GM18498 (cell line): ENCODE measurements around the gene XAGE1A.
"Not testable (repeated sequence)": the region's sequence is repeated elsewhere in the genome, so short reads cannot be mapped to it uniquely, and the experiment has no call there.

ENCODE experiments used
- ATAC-seq: cut with Tn5 transposase; IDR thresholded peaks from one replicate; pipeline ENCODE4 v1.9.1; 2021; ENCODE audit warnings: mild to moderate bottlenecking, moderate library complexity; ENCODE audit not compliant: unreplicated experiment

XAGE1A gene, protein sequence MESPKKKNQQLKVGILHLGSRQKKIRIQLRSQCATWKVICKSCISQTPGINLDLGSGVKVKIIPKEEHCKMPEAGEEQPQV

DNA sequence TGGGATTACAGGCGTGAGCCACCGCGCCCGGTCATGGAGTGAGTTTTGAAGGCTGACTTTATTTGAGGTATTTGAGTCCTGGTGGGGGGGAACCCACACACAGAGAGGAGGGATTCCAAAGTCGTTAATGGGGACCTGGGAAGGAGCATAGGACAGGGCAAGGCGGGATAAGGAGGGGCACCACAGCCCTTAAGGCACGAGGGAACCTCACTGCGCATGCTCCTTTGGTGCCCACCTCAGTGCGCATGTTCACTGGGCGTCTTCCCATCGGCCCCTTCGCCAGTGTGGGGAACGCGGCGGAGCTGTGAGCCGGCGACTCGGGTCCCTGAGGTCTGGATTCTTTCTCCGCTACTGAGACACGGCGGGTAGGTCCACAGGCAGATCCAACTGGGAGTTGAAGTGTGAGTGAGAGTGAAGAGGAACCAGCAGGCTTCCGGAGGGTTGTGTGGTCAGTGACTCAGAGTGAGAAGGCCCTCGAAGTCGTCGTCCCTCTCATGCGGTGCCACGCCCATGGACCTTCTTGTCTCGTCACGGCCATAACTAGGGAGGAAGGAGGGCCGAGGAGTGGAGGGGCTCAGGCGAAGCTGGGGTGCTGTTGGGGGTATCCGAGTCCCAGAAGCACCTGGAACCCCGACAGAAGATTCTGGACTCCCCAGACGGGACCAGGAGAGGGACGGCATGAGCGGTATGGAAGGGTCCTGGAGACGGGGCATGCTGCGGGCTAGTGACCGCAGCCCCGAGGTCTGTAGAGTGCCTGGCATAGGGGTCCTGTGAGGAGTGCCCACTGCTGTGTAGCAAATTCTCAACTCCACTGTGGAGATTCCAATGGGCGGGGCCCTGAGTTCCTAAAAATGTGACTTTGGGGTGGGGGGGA lies at the start of gene XAGE1A:
TSS of gene XAGE1A (plus strand) at position 264 of the 874 bp plus-strand sequence. CDS start 1,554 bp downstream, outside the sequence.
- ATAC-seq, result not testable (repeated sequence)

- not testable (repeated sequence) for ATAC-seq
These were observed 43.6 kb upstream of the XAGE1A start for GRCh38 chrX:52452031-52452430.

DNA sequence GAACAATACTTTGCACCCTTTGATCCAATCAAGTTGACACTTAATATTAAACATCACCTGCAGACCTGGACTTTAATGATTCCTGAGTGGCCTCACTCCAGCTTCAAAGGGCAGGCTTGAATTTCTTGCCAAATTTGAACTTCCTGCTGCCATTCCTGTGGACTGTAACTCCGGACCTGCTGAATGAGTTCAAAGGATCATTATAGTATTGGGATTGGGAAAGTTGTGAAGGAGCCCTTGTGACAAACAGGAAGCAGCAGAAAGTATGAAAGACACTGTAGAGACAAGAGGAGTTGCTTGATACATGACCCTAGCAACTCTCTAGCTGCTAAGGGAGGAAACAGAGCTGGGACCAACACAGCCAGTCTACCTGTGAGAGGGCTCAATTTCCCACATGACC lies 24.3 kb upstream of the XAGE1A start:
- not testable (repeated sequence) for ATAC-seq

DNA sequence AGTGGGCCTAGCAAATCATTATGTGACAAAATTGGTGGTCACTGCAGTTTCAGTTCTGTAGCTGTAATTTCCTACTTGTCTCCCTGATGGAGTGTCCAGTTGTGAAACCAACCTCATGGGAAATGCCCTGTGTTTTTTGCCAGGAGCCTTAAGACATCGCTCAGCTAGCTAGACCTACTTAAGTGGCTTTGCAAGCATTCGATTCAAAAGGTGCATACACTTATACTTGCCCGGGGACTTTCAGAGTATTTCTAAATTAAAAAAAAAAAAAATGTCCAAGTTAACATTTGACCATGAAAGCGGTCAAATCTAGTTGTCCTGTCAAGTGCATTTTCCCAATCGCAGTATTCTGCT lies 788 bp downstream of the XAGE1A start:
- ATAC-seq, result not testable (repeated sequence)

DNA sequence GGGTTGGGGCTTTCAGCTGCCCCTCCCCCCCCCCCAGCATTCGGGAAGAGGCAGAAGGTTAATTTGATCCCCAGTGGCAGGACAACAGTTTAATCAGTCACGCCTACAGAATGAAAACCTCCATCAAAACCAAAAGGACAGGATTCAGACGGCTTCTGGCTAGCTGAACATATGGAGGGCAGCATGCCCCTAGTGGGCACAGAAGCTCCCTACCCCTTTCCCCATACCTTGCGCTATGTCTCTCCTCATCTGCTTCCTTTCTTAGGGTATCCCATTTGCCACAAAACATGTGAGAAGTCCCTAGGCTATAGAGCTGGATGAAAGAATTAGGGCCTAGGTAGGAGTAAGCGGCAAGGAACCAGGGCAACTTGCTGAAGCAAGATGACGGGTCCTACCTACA lies 5.8 kb downstream of the XAGE1A start:
- not testable (repeated sequence) for ATAC-seq

DNA sequence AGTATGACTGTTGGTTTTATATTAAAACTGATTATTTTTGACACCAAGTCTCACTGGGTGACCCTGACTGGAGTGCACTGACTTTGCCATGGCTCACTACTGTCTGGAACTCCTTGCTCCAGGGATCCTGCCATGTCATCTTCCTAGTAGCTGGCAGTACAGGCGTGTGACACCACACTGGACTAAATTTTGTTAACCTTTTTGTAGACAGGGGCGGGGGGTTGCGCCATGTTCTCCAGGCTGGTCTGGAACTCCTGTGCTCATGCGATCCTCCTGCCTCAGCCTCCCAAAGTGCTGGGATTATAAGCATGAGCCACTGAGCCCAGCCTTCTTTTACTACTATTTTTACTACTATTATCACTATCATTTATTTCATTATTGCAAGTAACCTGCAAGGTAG lies 8.9 kb downstream of the XAGE1A start:
- no peak for ATAC-seq

GRCh38 chrX:52507331-52507730 lies 11.7 kb downstream of the XAGE1A start:
- no peak for ATAC-seq

GRCh38 chrX:52509916-52510315 lies 14.3 kb downstream of the XAGE1A start:
- no peak for ATAC-seq

DNA sequence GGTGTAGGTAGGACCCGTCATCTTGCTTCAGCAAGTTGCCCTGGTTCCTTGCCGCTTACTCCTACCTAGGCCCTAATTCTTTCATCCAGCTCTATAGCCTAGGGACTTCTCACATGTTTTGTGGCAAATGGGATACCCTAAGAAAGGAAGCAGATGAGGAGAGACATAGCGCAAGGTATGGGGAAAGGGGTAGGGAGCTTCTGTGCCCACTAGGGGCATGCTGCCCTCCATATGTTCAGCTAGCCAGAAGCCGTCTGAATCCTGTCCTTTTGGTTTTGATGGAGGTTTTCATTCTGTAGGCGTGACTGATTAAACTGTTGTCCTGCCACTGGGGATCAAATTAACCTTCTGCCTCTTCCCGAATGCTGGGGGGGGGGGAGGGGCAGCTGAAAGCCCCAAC lies 15.5 kb downstream of the XAGE1A start:
- not testable (repeated sequence) for ATAC-seq

DNA sequence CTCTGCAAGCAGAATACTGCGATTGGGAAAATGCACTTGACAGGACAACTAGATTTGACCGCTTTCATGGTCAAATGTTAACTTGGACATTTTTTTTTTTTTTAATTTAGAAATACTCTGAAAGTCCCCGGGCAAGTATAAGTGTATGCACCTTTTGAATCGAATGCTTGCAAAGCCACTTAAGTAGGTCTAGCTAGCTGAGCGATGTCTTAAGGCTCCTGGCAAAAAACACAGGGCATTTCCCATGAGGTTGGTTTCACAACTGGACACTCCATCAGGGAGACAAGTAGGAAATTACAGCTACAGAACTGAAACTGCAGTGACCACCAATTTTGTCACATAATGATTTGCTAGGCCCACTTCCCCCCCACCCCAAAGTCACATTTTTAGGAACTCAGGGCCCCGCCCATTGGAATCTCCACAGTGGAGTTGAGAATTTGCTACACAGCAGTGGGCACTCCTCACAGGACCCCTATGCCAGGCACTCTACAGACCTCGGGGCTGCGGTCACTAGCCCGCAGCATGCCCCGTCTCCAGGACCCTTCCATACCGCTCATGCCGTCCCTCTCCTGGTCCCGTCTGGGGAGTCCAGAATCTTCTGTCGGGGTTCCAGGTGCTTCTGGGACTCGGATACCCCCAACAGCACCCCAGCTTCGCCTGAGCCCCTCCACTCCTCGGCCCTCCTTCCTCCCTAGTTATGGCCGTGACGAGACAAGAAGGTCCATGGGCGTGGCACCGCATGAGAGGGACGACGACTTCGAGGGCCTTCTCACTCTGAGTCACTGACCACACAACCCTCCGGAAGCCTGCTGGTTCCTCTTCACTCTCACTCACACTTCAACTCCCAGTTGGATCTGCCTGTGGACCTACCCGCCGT lies 20.7 kb downstream of the XAGE1A start:
- not testable (repeated sequence) for ATAC-seq

DNA sequence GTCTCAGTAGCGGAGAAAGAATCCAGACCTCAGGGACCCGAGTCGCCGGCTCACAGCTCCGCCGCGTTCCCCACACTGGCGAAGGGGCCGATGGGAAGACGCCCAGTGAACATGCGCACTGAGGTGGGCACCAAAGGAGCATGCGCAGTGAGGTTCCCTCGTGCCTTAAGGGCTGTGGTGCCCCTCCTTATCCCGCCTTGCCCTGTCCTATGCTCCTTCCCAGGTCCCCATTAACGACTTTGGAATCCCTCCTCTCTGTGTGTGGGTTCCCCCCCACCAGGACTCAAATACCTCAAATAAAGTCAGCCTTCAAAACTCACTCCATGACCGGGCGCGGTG lies 21.3 kb downstream of the XAGE1A start, which contains the start of gene XAGE1B:
TSS of gene XAGE1B (minus strand) at position 77 of the 339 bp plus-strand sequence. CDS start 1,536 bp downstream, outside the sequence.
- ATAC-seq, result not testable (repeated sequence)

GRCh38 chrX:52541051-52541450 lies 45.4 kb downstream of the XAGE1A start:
- ATAC-seq, result not testable (repeated sequence)

GRCh38 chrX:52542311-52542710 lies 46.7 kb downstream of the XAGE1A start:
- no peak for ATAC-seq

- ATAC-seq, result no peak
These were observed 48.7 kb downstream of the XAGE1A start for GRCh38 chrX:52544147-52544840.

DNA sequence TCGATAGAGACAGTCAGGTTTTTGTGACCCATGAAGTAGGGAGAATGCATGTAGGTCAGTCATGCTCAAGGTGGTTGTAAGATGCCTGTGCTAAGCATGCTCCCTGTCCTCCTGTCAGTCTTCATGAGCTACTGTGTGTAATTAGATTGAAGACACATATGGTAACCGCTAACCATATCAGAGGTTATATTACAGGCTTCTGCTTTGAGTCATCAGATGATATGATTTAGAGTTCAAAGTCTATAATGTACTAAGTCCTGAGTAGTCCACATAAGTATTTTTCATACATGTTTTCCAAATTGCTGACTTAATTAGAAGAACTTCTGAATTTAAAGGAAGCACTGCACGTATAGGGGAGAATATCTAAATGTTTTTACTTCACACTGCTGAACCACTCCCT lies 53.2 kb downstream of the XAGE1A start:
- not testable (repeated sequence) for ATAC-seq
